HepG2 (cell line): ENCODE measurements around the gene ESYT1. TPM values are rescaled to one million over a fixed set of nuclear protein-coding genes. Genes with fewer than 3 reads are reported as not detected.

ENCODE experiments used
- ARNT ChIP-seq: fragments of 450-650 bp; IDR thresholded peaks from 2 replicates; pipeline ENCODE4 v1.6.1; 2017
- ATAD3A ChIP-seq: sonication (generic); formaldehyde crosslinking; IDR thresholded peaks from 2 replicates; pipeline ENCODE4 v1.4.0; 2020; ENCODE audit warnings: missing genetic modification reagents
- HHEX ChIP-seq: IDR thresholded peaks from 2 replicates; pipeline ENCODE4 v1.6.1; 2016; ENCODE audit warnings: control low read depth
- HOXA3 ChIP-seq: sonication (generic); formaldehyde crosslinking; IDR thresholded peaks from 2 replicates; pipeline ENCODE4 v1.5.0; 2020; ENCODE audit warnings: missing genetic modification reagents
- NCOA2 ChIP-seq: sonication (generic); formaldehyde crosslinking; IDR thresholded peaks from 2 replicates; pipeline ENCODE4 v1.8.0; 2022; ENCODE audit warnings: inconsistent platforms
- PCBP2 ChIP-seq: fragments of 200-400 bp; formaldehyde crosslinking; optimal IDR thresholded peaks from 2 replicates; pipeline ENCODE3; 2018; ENCODE audit warnings: low read length, low read depth; ENCODE audit not compliant: poor library complexity, severe bottlenecking
- SRSF1 ChIP-seq: fragments of 200-400 bp; formaldehyde crosslinking; optimal IDR thresholded peaks from 2 replicates; pipeline ENCODE3; 2017; ENCODE audit warnings: mild to moderate bottlenecking, low read depth, low read length, moderate library complexity
- SUZ12 ChIP-seq: fragments of 150-350 bp; IDR thresholded peaks from 2 replicates; pipeline ENCODE4 v1.6.1; 2014; ENCODE audit warnings: low read depth, low read length
- TCF7 ChIP-seq: sonication (generic); IDR thresholded peaks from 2 replicates; pipeline ENCODE4 v1.6.1; 2016; ENCODE audit warnings: antibody characterized with exemption, low read depth
- U2AF1 ChIP-seq: fragments of 200-400 bp; formaldehyde crosslinking; optimal IDR thresholded peaks from 2 replicates; pipeline ENCODE3; 2017; ENCODE audit warnings: mild to moderate bottlenecking, low read depth, low read length
- ZNF160 ChIP-seq: sonication (generic); formaldehyde crosslinking; IDR thresholded peaks from 2 replicates; pipeline ENCODE4 v1.8.0; 2022; ENCODE audit warnings: mild to moderate bottlenecking, inconsistent platforms, missing genetic modification reagents
- ZNF326 ChIP-seq: sonication (generic); formaldehyde crosslinking; IDR thresholded peaks from 2 replicates; pipeline ENCODE4 v1.4.0; 2020; ENCODE audit warnings: missing genetic modification reagents, borderline replicate concordance
- ZNF383 ChIP-seq: sonication (generic); formaldehyde crosslinking; IDR thresholded peaks from 2 replicates; pipeline ENCODE4 v1.4.0; 2020; ENCODE audit warnings: missing genetic modification reagents, mild to moderate bottlenecking, borderline replicate concordance
- ZNF484 ChIP-seq: sonication (generic); formaldehyde crosslinking; IDR thresholded peaks from 2 replicates; pipeline ENCODE4 v1.5.1; 2020; ENCODE audit warnings: mild to moderate bottlenecking, low read depth, missing genetic modification reagents, borderline replicate concordance
- ZNF552 ChIP-seq: sonication (generic); formaldehyde crosslinking; IDR thresholded peaks from 2 replicates; pipeline ENCODE4 v1.9.0; 2022; ENCODE audit warnings: missing genetic modification reagents, mild to moderate bottlenecking, borderline replicate concordance
- ZNF781 ChIP-seq: sonication (generic); formaldehyde crosslinking; IDR thresholded peaks from 2 replicates; pipeline ENCODE4 v1.5.1; 2020; ENCODE audit warnings: borderline replicate concordance, mild to moderate bottlenecking, missing genetic modification reagents; ENCODE audit errors: not compliant biosample characterization
- polyA plus RNA-seq, 8 experiments: library from polyadenylated mRNA; depleted of rRNA in 3 of 8; stranded (reverse) in 7 of 8; unstranded in 1 of 8; fragments of >200 nt; fragmentation: Illumina TruSeq in 4 of 8; extraction: Trizol in 4 of 8; gene quantifications; 2 replicates each; pipeline versions ENCODE4 v1.2.1 to v1.2.3, GENCODE V29; 2011 to 2016; ENCODE audit warnings: low read depth in 4 of 8, missing spikeins in 1 of 8, mixed read lengths in 1 of 8; ENCODE audit not compliant: insufficient read depth in 1 of 8
- total RNA-seq, 5 experiments: library from RNA; depleted of rRNA; stranded (reverse); fragments of >200 nt; fragmentation: Illumina TruSeq; extraction: Trizol; gene quantifications; 2 replicates each; pipeline ENCODE4 v1.2.3, GENCODE V29; 2016; ENCODE audit warnings: low read depth in 1 of 5
- TF ChIP-seq, protein P1 (sequence below): sonication (generic); formaldehyde crosslinking; IDR thresholded peaks from 2 replicates; pipeline ENCODE4 v1.4.0; 2020; ENCODE audit warnings: mild to moderate bottlenecking, missing genetic modification reagents, borderline replicate concordance
- TF ChIP-seq, protein P2 (sequence below): IDR thresholded peaks from 2 replicates; pipeline ENCODE4 v1.6.1; 2016; ENCODE audit warnings: missing genetic modification reagents, missing compliant biosample characterization
- TF ChIP-seq, protein P3 (sequence below): sonication (generic); formaldehyde crosslinking; conservative IDR thresholded peaks from 2 replicates; pipeline ENCODE4 v1.4.0; 2020; ENCODE audit warnings: missing genetic modification reagents
- TF ChIP-seq, protein P4 (sequence below): sonication (generic); formaldehyde crosslinking; IDR thresholded peaks from 2 replicates; pipeline ENCODE4 v1.5.1; 2020; ENCODE audit warnings: mild to moderate bottlenecking, moderate library complexity, missing genetic modification reagents
- TF ChIP-seq, protein P5 (sequence below): sonication (generic); formaldehyde crosslinking; IDR thresholded peaks from 2 replicates; pipeline ENCODE4 v1.8.1; 2023; ENCODE audit warnings: mild to moderate bottlenecking, missing genetic modification reagents

The ESYT1 gene
- total and polyA plus RNA-seq, 2 of the 13 experiments (the other 11 are each of a cell fraction or from before 2014, with no cell fraction given) = 66.9 to 71.0 TPM

DNA sequence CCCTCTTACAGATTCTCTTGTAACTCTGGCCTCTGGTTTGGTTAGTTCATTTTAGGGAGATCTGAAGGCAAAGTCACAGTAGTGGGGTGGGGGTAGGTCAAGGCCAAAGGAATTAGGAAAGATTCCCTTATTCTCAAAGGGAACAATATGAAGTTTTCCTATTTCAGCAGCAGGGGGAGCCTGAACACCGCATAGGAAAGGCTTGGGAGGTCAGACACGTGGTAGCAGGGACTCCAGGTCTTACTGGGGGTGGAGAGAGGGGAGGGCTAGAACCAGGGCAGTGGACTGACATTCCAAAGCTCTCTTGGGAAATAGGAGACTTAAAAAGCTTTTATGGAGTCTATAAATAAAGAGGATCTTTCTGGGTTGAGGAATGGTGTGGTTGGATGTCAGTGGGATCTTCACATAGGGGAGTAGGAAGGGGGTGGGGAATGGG, 8.7 kb upstream of the ESYT1 start (continued):
- TF ChIP-seq U2AF1 (no peak), ZNF552 (CRISPR knock-in tag) (no peak), NCOA2 (CRISPR knock-in tag) (0 out of 2 replicates have a peak, but pooled peaks have one; percentile 23), HOXA3 (CRISPR knock-in tag) (no peak), SRSF1 (no peak), ATAD3A (no peak), PCBP2 (no peak), ZNF484 (CRISPR knock-in tag) (no peak), ARNT (no peak), SUZ12 (no peak), TCF7 (no peak), HHEX (CRISPR knock-in tag) (no peak), ZNF326 (no peak), ZNF383 (CRISPR knock-in tag) (no peak), ZNF781 (CRISPR knock-in tag) (no peak), ZNF160 (CRISPR knock-in tag) (no peak)
- TF ChIP-seq, protein P1, sequence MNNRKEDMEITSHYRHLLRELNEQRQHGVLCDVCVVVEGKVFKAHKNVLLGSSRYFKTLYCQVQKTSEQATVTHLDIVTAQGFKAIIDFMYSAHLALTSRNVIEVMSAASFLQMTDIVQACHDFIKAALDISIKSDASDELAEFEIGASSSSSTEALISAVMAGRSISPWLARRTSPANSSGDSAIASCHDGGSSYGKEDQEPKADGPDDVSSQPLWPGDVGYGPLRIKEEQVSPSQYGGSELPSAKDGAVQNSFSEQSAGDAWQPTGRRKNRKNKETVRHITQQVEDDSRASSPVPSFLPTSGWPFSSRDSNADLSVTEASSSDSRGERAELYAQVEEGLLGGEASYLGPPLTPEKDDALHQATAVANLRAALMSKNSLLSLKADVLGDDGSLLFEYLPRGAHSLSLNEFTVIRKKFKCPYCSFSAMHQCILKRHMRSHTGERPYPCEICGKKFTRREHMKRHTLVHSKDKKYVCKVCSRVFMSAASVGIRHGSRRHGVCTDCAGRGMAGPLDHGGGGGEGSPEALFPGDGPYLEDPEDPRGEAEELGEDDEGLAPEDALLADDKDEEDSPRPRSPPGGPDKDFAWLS (CRISPR knock-in tag) = no peak
- TF ChIP-seq, protein P2, sequence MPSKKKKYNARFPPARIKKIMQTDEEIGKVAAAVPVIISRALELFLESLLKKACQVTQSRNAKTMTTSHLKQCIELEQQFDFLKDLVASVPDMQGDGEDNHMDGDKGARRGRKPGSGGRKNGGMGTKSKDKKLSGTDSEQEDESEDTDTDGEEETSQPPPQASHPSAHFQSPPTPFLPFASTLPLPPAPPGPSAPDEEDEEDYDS (CRISPR knock-in tag) = no peak
- TF ChIP-seq, protein P3, sequence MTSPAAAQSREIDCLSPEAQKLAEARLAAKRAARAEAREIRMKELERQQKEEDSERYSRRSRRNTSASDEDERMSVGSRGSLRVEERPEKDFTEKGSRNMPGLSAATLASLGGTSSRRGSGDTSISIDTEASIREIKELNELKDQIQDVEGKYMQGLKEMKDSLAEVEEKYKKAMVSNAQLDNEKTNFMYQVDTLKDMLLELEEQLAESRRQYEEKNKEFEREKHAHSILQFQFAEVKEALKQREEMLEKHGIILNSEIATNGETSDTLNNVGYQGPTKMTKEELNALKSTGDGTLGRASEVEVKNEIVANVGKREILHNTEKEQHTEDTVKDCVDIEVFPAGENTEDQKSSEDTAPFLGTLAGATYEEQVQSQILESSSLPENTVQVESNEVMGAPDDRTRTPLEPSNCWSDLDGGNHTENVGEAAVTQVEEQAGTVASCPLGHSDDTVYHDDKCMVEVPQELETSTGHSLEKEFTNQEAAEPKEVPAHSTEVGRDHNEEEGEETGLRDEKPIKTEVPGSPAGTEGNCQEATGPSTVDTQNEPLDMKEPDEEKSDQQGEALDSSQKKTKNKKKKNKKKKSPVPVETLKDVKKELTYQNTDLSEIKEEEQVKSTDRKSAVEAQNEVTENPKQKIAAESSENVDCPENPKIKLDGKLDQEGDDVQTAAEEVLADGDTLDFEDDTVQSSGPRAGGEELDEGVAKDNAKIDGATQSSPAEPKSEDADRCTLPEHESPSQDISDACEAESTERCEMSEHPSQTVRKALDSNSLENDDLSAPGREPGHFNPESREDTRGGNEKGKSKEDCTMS (CRISPR knock-in tag) = no peak
- TF ChIP-seq, protein P4, sequence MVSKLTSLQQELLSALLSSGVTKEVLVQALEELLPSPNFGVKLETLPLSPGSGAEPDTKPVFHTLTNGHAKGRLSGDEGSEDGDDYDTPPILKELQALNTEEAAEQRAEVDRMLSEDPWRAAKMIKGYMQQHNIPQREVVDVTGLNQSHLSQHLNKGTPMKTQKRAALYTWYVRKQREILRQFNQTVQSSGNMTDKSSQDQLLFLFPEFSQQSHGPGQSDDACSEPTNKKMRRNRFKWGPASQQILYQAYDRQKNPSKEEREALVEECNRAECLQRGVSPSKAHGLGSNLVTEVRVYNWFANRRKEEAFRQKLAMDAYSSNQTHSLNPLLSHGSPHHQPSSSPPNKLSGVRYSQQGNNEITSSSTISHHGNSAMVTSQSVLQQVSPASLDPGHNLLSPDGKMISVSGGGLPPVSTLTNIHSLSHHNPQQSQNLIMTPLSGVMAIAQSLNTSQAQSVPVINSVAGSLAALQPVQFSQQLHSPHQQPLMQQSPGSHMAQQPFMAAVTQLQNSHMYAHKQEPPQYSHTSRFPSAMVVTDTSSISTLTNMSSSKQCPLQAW (CRISPR knock-in tag) = 0 out of 2 replicates have a peak, but pooled peaks have one; percentile 35
- TF ChIP-seq, protein P5, sequence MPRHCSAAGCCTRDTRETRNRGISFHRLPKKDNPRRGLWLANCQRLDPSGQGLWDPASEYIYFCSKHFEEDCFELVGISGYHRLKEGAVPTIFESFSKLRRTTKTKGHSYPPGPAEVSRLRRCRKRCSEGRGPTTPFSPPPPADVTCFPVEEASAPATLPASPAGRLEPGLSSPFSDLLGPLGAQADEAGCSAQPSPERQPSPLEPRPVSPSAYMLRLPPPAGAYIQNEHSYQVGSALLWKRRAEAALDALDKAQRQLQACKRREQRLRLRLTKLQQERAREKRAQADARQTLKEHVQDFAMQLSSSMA (CRISPR knock-in tag) = no peak
